ENCODE results near the gene SNX8.

DNA sequence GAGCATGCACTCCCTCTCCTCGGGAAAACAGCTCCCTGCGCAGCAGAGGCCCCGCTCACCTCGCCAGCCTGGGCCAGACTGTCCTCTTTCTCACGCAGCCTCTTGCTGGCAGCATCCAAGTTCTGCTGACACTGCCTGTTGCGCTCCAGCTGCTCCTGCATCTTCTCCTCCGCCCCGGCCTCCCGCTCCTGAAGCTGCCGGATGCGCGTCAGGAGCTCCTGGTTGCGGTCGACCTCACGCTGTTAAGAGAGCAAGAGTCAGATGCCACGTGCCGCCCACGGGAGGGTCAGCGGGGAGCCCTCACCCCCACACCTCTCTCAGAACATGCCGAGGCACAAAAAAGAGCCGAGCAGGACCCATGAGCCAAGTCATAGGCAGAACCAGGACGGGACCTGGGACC is 91.7 kb downstream of the SNX8 start:
- TF ChIP-seq EZH2 (IDR thresholded peaks at IDR 0.05; ENCODE audit: insufficient read depth, poor library complexity, severe bottlenecking), result no peak
- no peak for TF ChIP-seq EZH2phosphoT487 (IDR thresholded peaks at IDR 0.05; ENCODE audit: insufficient read depth, low read depth)
